Suppressor macrophage treated with lipopolysaccharide for 1 hour (primary cell): ENCODE data around the gene BEST1.

Source experiments
- DNase-seq, 3 donors: peaks; one replicate each; pipeline ENCODE4 v3.0.0-alpha.2; 2020 to 2022

BEST1 gene

DNA sequence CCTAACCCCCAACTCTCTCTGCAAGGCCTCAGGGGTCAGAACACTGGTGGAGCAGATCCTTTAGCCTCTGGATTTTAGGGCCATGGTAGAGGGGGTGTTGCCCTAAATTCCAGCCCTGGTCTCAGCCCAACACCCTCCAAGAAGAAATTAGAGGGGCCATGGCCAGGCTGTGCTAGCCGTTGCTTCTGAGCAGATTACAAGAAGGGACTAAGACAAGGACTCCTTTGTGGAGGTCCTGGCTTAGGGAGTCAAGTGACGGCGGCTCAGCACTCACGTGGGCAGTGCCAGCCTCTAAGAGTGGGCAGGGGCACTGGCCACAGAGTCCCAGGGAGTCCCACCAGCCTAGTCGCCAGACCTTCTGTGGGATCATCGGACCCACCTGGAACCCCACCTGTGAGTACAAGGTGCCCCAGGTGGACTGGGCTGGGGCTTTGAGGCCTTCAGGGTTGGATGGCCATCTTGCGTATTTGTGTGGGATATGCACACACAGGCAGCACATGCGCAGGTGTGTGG lies at the start of gene BEST1:
BEST1 (plus strand) TSS at position 317 of the 513 bp plus-strand sequence. CDS start 1,456 bp downstream, outside the sequence.
- DNase-seq, result no peak

DNA sequence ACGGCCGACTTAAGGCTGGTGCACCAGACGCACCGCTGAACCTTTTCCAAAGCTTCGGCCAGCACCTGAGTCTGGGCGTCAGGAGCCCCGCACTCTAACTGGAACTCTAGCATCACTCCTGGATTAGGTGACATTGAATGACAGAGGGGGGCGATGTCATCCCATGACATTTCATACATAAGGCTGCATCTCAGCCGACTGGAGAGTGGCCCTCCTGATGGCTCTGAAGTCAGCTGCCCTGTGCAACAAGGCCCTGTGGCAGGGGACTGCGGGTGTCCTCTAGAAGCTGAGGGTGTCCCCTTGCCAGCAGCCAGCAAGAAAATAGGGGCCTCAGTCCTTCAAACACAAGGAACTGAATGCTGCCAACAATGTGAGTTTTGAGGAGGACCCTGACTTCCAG lies 48.8 kb upstream of the BEST1 start:
- DNase-seq, result no peak

DNA sequence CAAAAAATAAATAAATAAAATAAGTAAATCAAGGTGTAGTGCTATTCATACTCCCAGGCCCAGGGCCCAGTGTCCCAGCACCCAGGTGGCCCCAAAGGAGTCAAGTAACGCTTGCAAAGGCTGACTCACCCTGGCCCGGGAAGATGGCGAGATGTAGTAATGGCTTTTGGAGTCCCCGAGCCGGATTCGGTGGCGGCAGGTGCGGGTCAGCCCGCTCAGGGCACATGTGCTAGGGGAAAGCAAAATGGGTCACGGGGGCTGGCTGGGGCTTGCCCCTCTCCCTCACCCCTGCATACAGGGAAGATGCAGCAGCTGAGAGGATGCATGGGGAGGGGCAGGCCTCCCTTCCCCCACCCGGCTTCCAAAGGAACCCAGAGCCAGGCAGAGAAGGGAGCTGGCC lies 47.8 kb upstream of the BEST1 start:
- no peak for DNase-seq

DNA sequence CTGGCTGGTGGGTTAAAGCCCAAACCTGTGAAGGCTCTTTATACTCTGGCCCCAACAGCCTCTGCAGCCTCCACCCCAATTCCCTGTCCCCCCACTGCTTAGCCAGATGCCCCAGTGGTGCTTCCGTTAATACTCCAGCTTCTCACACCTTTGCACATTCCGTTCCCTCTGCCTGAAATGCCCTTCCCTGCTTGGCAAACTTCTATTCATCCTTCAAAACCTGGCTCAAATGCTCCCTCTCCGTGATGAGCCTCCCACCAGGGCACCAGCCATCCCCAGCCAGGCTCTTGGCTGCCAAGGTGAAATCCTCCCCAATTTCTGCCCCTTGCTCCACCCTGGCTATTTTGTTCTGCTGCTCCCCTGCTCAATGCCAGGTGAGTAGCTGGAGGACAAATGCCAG lies 46.3 kb upstream of the BEST1 start:
- DNase-seq, result no peak

DNA sequence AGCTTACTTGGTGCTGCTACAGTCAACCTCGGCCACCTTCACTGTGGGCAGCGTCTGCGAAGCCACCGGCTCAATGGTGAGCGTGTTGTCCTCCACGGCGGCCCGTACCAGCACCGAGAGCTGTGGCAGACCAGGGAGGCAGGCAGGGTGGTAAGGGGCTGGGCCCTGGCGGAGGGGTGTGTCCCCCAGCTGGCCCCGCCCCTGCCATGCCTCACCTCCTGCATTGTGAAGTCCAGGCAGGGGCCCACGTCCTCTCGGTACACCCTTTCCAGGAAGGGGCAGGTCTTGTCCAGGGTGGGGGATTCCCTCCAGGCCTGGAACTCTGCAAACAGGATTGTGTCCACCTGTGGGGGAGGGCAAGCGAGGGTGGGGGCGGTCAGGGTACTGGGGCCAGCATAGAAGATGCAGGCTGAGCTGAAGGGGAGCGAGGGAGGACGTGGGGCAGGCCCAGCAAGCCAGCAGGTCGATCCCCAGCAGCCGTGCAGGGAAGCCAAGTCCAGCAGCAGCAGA lies 45.6 kb upstream of the BEST1 start:
- peak in 1 of 3 donors; percentile 29 for DNase-seq

DNA sequence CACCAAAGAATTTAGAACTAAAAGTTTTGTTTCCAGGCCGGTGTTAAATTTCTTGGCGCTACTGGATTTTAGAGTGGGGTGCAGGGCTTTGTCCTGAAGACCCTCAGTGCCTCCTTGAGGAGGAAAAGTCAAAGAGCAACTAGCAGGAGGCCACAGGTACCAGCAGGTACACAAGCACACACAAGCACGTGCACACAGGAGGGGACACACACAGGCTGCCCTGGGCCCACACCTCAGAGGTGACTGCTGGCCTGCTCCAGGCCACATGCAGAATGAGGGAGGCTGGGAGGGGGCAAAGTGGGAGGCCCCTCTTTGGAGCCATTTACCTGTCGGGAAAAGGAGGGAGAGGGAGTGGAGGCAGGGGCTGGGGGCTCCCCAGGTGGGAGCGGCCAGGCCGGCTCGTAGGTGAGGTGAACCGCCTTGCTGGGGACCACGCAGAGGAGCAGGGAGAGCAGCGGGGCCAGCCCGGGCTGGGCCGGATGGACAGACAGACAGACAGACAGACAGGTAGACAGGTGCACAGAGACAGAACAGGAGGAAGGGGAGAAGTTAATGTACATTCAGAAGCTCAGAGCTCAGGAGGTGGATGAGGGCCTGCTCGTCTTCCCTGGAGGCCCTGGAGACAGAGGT lies 45.0 kb upstream of the BEST1 start:
- no peak for DNase-seq

DNA sequence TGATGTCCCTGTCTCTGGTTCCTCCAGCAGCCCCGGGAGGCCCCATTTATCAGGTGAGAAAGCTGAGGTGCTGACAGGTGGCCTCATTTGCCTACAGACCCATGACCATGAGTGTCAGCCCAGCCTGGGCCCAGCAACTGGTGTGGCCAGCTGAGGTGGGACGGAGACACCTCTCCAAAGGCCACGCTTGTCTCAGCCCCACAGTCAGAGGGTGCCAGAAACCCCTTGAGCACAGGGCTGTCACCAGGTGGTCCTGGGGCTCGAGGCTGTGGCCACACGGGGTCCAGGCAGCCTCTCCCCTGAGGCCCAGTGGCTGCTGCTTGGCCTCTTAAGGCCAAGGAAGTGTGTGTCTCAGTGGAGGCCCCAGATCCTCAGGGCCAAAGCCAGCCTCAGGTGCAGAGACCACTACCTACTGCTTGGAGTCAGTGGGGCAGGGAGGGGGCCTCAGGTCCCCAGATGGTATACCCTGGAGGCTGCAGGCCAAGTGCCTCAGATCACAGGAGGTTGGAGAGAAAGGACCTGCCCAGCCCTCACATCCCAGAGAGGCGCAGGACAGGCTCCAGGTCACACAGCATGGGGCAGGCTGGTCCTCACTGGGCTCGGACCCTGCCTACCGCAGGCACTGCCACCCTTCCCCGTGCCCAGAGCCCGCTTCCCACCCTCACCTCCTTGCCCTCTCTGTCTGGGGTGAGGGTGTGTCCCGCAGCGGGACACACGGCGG lies 44.2 kb upstream of the BEST1 start:
- DNase-seq, result no peak

DNA sequence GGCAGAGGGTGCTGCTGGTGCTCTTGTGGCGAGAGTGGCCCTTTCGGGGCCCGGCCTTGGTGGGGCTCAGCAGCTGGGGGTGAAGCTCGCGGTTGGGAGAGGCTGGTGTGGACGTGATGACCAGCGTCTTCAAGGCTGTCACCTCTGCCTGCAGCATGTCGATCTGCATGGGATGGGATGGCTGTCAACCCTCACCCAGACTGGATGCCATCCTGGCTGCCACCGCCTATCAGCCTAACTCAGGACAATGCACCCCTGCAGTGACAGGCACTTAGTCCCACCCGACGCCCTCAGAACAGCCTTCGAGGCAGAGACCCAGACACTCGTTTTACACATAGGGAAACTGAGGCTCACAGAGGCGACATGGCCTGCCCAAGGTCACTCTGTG lies 43.6 kb upstream of the BEST1 start:
- DNase-seq, result no peak

DNA sequence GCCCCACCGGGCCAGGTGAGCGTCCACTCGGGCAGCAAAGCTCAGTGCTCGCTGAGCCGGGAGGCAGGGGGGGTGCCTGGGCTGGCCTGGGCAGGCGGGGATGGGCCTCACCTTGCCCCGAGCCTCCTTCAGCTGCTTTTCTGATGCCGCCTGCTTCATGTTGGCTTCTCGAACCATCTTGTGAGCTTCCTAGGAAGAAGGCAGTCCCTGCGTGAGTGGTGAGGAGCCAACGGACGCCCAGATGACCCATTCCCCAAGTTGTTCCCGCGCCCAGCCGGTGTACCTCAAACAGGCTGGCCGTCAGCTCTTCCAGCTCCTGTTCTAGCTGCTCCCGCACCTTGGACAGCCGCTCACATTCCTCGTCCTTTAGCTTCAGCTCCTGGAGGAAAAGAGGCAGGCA lies 42.9 kb upstream of the BEST1 start:
- no peak for DNase-seq

DNA sequence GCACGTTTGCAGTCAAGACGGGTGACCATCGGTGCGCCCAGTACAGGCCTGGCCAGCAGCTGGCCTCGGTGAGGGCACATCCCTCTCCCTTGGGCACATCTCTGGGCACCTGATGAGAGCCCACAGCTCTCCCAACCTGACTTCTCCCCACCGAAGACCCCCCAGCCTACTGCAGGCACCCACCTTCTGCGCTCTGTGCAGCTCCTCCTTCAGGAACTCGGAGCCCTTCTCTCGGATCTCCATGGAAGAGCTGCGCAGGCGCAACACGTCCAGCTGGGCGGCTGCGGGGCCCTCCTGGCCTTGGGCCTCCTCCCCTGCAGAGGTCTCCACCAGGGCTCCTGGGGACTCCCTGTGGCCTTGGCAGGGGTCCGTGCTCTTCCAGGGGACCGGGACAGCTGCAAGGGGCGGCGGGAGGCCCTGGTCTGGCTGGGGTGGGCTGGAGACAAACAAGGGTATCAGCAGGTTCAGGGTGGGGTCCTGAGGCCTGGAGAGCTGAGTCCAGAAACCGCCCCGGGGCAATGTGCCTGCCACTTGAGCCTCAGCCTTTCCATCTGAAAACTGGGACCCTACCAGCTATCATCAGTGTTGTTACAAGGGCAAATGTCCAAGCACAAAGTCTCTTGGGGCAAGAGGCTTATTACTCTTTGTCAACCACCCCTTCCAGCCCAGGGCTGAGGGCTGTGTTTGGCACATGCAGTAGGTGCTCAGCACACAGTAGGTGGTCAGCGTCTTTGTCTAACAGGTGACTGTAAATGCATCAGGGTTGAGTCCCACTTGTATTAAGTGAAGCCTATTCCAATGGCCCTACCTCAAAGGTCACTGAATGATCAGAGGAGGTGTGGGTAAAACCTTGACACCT lies 42.1 kb upstream of the BEST1 start:
- DNase-seq, result no peak

DNA sequence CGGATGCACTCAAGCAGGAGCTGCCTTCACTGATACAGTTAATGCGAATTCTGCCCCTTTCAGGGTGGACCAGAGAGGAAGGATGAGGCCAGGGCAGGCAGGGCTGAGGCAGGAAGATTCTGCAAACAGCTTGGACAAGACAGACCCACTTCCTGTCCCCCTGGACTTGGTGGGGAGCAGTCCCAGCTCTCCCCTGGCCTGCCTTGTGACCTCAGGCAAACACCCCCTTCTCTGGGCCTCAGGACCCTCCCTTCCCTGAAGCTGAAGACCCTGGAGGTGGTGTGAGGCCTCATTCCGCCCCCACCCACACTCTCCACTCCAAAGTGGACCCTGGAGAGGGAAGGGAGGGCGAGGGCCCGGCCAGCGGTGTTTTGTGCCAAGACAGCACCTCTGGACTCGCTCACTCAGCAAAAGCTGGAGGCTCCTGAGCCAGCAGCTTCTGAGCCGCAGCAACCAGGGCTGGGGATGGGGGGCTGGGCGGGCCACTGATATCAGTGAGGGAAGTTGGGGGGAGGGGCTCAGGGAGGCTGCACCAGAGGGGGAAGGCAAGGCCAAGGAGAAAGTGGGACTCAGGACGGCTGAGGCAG lies 41.3 kb upstream of the BEST1 start:
- no peak for DNase-seq

DNA sequence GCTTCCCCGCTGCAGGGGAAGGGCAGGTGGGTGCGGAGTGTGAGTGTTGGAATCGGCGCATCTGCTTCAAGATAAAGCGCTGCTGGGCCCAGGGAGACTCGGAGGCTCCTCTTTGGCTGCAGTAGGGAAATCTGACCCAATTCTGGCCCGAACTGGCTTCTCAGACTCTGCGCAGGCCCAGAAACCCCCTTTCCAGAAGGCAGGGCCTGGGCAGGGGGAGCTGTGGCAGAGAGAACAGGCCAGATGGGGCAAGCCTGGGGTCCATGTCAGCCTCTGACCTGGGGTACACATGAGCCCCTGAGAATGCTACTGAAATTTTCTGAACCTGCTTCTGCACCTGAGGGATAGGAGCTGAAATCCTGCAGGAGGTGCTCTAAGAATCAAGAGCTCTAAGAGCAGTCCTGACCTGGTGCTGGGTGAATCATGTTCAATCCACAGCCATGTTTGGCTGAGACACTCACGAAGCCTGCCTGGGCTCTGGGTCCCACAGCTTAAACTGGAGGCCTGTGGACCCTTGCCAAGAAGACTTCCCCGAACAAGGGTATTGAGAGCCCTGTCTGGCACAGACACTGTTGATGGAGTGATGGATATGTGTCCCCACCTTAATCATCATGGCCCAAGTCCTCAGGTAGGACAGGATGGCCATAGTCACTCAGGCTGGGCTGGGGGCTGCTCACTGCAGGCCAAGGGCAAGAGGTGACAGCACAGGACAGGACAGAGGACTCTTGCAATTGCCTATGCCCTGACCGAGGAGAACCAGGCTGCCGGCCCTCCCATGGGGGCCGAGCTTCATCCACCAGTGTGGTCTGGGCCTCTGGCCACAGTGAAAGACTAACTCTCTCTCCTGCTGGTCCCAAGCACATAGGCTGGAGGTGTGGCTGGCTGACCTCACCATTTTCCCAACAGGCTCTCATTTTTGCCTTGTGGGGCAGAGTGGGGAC lies 39.7 kb upstream of the BEST1 start:
- DNase-seq, result no peak

DNA sequence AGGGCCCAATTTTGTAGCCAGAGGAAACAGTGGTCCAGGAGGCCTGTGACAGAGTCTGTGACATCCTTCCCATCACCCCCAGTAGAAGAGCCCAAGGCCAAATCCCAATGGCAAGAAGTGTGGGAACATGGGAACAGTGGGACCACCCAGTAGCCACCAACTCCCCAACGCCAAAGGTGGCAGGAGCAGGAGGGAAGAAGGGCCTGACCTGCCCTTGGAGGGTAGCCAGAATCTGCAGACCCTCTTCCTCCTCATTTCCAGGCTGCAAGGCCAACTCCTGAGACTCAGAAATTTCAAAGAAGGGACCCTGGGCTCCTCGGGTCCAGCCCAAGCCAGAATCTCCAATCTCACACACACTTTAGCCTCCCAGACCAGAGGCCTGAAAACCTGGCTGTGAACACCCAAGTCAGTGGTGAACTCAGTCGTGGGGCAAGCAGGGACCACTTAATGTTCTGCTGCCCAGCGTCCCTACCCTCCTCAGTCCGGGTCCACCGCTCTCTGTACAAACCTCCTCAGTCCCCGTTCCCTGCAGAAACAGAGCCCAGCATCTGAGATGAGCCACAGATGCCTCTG lies 38.9 kb upstream of the BEST1 start:
- no peak for DNase-seq

DNA sequence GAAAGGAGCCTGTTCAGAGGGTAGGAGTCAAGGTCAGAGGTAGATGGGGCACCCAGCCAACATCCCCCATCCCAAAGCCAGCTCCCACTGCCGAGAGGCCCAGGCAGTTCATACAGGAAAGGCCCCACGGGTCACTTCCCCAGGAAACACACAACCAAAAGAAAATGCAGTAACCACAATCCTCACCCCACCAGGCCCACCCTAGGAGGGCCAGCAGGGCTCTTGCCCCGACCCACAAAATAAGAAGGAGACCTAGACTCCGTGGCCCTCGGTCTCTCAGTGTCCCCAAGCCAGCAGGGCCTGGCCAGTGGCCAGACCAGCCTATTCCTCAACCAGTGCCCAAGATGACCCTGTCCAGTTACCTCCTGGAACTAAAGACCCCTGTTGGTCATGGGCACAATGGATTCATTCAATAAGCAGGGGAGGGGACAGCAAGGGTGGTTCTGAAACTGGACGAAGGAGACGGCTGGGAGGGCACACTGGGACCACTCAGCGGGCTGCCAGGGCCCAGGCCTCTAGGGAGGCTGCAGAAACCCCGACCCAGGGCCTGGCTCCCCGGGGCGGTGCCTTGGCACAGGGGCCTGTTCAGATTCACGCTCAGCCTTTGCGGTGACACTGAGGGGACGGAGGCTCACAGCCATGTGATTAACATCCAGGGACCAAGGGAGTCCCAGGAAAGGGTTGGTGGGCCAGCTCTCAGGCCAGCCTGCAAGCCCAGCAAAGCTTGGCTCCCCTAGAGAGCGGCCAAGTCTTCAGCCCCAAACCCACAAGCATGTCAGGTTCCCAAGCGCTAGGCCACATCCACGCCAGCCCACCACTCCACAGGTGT lies 38.2 kb upstream of the BEST1 start:
- no peak for DNase-seq

DNA sequence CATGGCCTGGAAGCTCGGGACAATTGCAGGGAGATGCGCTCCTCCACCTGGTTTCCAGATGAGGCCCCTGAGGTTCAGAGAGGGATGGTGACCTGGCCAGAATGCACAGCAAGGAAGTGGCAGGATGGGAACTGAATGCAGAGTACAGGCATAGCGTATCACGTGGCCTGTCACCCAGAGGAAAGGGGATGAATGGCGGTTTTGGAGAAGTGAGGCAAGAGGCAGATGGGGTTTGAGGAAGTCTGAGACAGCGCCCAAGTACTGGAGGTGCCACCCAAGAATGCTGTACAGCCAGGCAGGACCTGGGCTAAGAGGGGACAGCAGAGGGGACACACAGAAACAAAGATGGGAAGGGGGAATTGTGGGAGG lies 37.6 kb upstream of the BEST1 start:
- DNase-seq, result peak; percentile 83 to 87 (median 85)

DNA sequence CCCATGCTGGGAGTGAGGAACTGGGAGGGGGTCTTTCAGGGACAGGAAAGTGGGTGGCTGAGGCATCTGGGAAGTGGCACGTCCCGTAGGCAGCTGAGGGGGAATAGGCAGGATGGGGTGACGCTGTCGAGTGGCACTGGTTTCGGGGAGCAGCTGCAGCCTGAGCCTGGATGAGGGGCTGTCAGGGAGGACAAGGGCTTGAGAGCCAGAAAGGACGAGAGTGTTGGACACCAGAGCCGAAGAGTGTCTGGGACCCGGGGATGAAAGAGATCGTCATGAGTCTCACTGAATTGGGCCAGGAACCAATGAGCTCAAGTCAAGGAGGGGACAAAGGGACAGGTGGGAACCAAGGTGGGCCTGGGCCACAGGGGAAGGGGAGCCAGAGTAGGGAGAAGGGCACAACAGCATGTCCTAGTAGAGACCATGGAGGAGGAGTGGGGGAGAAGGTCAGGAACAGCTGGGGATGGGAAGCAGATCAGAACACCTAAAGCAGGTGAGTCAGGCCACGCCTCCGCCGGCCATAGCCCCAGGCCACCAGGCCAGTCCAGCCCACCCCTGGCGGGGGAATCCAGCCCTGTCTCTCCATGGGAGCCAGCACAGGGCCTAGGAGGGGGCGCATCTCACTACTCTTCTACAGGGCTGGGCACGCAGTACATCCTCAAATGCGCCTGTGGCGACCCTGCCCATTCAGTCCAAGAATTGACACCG lies 37.0 kb upstream of the BEST1 start:
- DNase-seq, result no peak

DNA sequence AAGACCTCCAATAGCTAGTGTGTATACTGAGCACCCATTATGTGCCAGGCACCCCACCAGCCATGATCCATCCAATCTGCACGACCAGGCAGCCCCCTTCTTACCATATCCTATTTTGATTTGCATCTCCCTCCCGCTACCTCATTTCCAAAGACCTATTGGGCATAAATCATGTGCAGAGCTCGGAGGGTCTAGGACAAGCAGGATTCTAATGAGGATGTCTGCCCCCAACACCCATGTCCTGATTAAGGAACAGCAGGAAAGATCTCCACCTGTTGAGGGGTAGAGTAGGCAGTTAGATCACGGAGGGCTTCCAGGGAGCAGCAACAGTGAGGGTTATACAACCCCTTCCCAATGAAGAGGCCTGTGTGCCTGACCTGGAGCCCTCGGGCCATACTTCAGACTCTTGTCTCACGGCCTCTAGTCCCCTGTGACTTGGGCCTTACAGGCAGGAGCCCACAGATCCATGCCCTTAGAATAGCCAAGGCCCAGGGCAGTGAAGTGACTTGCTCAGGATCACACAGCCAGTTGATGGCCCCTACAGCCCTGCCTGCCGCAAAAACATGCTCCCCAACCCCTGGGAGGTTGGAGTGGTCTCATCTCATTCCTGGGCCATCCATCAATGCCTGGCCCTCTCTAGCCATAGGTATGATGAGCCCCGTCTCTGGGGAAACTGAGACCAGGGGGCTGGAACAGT lies 36.3 kb upstream of the BEST1 start:
- DNase-seq, result no peak

DNA sequence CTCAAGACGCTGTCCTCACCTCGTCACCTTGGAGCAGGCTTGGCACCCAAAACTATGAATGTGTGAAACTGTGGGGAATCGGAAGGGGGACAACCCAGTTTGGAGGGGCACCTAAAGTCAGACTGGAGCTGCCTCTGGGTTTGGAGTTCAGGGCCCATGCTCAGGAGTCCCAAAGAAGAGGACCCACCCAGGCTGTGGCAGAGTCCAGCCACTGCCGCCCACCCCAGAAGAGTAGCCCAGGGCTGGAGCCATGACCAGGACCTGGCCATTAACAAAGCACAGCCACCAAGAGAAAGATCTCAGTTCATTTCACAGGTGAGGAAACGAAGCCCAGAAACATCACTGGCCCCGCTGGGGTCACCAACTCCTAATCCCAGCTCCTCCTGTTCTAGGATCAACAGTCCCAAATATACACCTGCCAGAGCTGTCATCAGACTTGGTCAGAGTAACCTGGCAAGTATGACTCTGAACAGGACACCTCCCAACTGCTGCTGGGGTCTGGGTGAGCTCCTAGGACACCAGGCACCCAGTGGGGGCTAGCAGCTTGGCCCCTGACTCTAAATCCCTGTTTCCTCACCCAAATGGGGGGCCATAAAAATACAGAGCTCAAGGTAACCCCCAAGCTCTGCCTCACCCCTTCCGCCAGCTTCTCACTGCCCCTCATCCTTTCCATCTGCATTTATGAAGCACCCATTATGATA lies 35.5 kb upstream of the BEST1 start:
- DNase-seq, result no peak
